Skeletal muscle tissue (tissue), 4 donors: Measurements from ENCODE around the gene CTF1. TPM values are rescaled to one million over a fixed set of nuclear protein-coding genes. Genes with fewer than 3 reads are reported as not detected.

ENCODE experiments used
- H3K27ac ChIP-seq: one replicate; pipeline ENCODE4 v1.7.0; 2013; ENCODE audit warnings: mild to moderate bottlenecking, low read depth, low read length, inconsistent platforms
- H3K27me3 ChIP-seq, 3 donors: one replicate each; pipeline ENCODE4 v1.7.0; 2013; ENCODE audit warnings: low read length in 3 of 3; ENCODE audit not compliant: control insufficient read depth in 3 of 3, insufficient read depth in 3 of 3
- H3K36me3 ChIP-seq, 3 donors: one replicate each; pipeline ENCODE4 v1.7.0; 2013; ENCODE audit warnings: low read length in 3 of 3; ENCODE audit not compliant: control insufficient read depth in 3 of 3, insufficient read depth in 3 of 3
- H3K4me1 ChIP-seq, 3 donors: one replicate each; pipeline ENCODE4 v1.7.0; 2013; ENCODE audit warnings: low read length in 3 of 3, mild to moderate bottlenecking in 3 of 3; ENCODE audit not compliant: control insufficient read depth in 3 of 3, insufficient read depth in 3 of 3
- H3K4me3 ChIP-seq, 3 donors: one replicate each; pipeline ENCODE4 v1.7.0; 2013; ENCODE audit warnings: low read length in 3 of 3
- H3K9ac ChIP-seq, 3 donors: one replicate each; pipeline ENCODE4 v1.7.0; 2013; ENCODE audit warnings: low read length in 3 of 3, mild to moderate bottlenecking in 3 of 3, moderate library complexity in 2 of 3, low read depth in 1 of 3
- H3K9me3 ChIP-seq, 3 donors: one replicate each; pipeline ENCODE4 v1.7.0; 2013; ENCODE audit warnings: low read length in 3 of 3; ENCODE audit not compliant: control insufficient read depth in 3 of 3
- total RNA-seq: library from RNA; depleted of rRNA; stranded (reverse); fragments of >200 nt; gene quantifications from one replicate; pipeline ENCODE4 v1.2.3, GENCODE V29; 2014
- donor health status: Osteomylitis.

The CTF1 gene
- total RNA-seq, 1 donor from 2014 or later: 0.52 TPM

GRCh38 chr16:30870904-30871303 is 25.5 kb upstream of the CTF1 start:
- Histone ChIP-seq H3K36me3 (no peaks in the 10 kb centered on the region), H3K9ac (no peak overlapping the region), H3K4me3 (no peak overlapping the region), H3K9me3 (no peaks in the 10 kb centered on the region), H3K27ac (no peak overlapping the region), H3K27me3 (no peaks in the 10 kb centered on the region), H3K4me1 (peaks cover 6 to 12% (median 10%) of the 10 kb centered on the region in 3 donors)

DNA sequence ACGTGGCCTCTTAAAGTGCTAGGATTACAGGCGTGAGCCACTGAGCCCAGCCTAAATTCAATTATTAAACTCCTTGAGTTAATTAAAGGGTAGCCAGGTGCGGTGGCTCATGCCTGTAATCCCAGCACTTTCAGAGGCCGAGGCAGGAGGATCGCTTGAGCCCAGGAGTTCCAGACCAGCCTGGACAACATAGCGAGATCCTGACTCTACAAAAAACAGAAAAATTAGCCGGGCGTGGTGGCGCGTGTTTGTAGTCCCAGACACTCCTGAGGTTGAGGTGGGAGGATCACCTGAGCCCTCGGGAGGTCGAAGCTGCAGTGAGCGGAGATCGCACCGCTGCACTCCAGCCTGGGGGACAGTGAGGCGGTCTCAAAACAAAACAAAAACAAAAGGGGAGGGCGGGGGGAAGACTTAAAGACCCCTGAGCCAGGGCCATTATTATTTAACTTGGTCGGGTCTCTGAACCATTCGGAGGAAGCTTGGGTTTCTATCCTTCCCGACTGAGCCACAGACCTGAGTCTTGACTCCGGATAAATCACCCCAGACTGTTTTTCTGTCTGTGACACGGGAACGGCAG is 22.1 kb upstream of the CTF1 start:
- peak overlapping the region; percentile 87 to 98 (median 98) for H3K4me3 ChIP-seq
- H3K27me3 ChIP-seq: no peaks in the 10 kb centered on the region
- H3K4me1 ChIP-seq: peaks cover 16 to 23% (median 19%) of the 10 kb centered on the region in 3 donors

DNA sequence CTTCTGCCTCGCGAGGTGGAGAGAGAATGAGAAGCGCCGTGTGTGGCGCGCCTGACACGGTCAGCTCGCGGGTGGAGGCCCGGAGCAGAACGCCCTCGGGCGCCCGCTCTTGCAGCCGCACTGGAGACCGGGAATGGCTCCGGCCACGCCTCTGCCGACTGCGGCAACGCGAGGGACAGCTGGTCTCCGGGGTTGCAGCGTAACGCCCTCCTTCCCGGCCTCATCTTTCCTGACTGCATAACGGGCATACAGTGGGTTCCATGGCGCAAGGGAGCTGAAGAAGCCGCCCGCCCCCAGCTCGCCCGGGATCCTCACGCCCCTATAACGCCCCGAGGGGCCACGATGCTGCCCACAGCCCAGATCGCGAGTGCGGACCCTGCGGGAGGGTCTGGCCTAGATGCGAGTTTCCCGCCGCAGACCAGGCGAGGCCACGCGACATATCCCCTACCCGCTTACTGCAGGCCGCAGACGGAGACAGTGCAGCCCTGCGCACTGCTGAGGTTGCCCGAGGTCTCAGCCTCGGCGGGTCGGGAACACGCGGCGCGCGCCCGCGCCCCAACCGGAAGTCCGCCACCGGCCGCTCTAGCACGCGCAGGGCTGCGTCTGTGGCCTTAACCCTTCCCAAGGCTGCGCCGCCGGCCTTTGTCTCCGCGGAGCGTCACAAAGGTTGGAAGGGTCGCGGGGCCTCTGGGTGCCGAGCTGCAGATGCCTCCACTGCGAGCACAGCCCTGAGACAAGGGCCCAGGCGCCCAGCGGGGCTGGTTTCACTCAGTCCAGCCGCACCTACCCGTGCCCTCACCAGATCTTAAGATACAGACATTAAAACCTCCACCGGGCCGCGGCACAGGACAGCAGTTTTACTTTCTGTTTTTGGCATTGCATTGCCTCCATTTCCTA is 21.3 kb upstream of the CTF1 start:
- Histone ChIP-seq H3K9me3 (no peaks in the 10 kb centered on the region), H3K27me3 (no peaks in the 10 kb centered on the region), H3K4me1 (peaks cover 16 to 23% (median 19%) of the 10 kb centered on the region in 3 donors), H3K4me3 (peak overlapping the region; percentile 87 to 98 (median 98)), H3K27ac (peak overlapping the region; percentile 89), H3K9ac (peak overlapping the region; percentile 92 to 98 (median 96)), H3K36me3 (peaks cover 2 to 5% (median 3%) of the 10 kb centered on the region in 3 donors)

More for the DNA sequence above, 22.1 kb upstream of the CTF1 start:
- H3K36me3 ChIP-seq: peaks cover 0 to 5% (median 3%) of the 10 kb centered on the region in 3 donors
- H3K9ac ChIP-seq: peak overlapping the region; percentile 92 to 98 (median 96)
- H3K27ac ChIP-seq: peak overlapping the region; percentile 89
- no peaks in the 10 kb centered on the region for H3K9me3 ChIP-seq

DNA sequence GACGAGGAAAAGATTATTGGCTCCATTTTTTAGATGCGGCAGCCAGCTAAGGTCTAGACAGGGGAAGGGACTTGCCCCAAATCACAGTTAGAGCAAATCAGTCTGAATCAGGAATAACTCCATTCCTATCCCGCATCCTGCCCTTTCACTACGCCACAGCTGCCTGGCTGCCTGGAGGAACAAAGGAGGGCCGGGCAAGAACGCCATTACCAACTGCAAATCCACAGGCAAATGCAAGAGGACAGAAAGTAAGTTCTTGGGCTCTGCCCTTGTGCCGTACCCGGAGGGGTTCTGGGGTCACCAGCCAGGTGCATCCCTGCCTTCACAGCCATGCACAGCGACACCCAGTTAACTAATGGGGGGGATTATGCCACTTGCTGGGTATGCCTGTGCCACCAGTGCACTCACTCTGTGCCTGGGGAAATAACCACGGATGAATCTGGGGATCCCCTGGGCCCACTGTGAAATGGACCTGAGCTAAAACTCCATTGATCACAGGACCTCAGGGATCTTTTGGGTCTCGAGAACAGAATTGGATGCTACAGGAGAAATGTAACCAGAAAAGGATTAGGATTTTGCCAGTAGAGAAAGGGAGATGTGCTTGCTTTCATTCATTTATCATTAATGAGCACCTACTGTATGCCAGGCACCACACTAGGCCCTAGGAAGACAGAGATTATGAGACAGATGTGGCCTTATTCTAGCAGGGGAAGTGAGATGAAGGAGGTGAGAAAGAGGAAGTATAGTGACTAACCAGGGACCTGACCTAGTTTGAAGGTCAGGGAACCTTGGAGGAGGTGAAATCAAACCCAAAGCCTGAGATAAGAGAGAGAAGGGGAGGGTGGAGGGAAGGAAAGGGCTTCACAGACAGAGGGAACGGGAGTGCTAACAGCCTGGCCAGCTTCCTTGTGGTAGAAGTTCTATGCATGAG is 20.3 kb upstream of the CTF1 start:
- Histone ChIP-seq H3K4me1 (peaks cover 16 to 23% (median 19%) of the 10 kb centered on the region in 3 donors), H3K27ac (peak overlapping the region; percentile 89), H3K4me3 (peak overlapping the region; percentile 87 to 98 (median 98)), H3K9ac (peak overlapping the region; percentile 92 to 98 (median 96)), H3K27me3 (no peaks in the 10 kb centered on the region), H3K36me3 (peaks cover 2 to 5% (median 3%) of the 10 kb centered on the region in 3 donors), H3K9me3 (no peaks in the 10 kb centered on the region)

GRCh38 chr16:30876867-30877266 is 19.5 kb upstream of the CTF1 start:
- peak overlapping the region in 1 of 3 donors; percentile 98 for H3K9ac ChIP-seq
- H3K27ac ChIP-seq: no peak overlapping the region
- peaks cover 16 to 23% (median 19%) of the 10 kb centered on the region in 3 donors for H3K4me1 ChIP-seq
- H3K4me3 ChIP-seq: peak overlapping the region; percentile 87 to 98 (median 98)
- H3K9me3 ChIP-seq: no peaks in the 10 kb centered on the region
- H3K27me3 ChIP-seq: no peaks in the 10 kb centered on the region
- peaks cover 2 to 5% (median 3%) of the 10 kb centered on the region in 3 donors for H3K36me3 ChIP-seq

- Histone ChIP-seq H3K4me1 (no peaks in the 10 kb centered on the region), H3K27ac (no peak overlapping the region), H3K27me3 (no peaks in the 10 kb centered on the region), H3K4me3 (no peak overlapping the region), H3K9me3 (no peaks in the 10 kb centered on the region), H3K9ac (no peak overlapping the region), H3K36me3 (peaks cover 10 to 28% (median 14%) of the 10 kb centered on the region in 3 donors)
These were observed 13.7 kb upstream of the CTF1 start for GRCh38 chr16:30882429-30883310.

GRCh38 chr16:30884760-30885159 is 11.7 kb upstream of the CTF1 start:
- Histone ChIP-seq H3K9ac (no peak overlapping the region), H3K27ac (no peak overlapping the region), H3K4me3 (no peak overlapping the region), H3K27me3 (no peaks in the 10 kb centered on the region), H3K9me3 (no peaks in the 10 kb centered on the region), H3K36me3 (peaks cover 18 to 38% (median 20%) of the 10 kb centered on the region in 3 donors), H3K4me1 (no peaks in the 10 kb centered on the region)

- H3K36me3 ChIP-seq: peaks cover 18 to 39% (median 20%) of the 10 kb centered on the region in 3 donors
- no peak overlapping the region for H3K9ac ChIP-seq
These were observed 11.2 kb upstream of the CTF1 start for GRCh38 chr16:30885196-30885595.

DNA sequence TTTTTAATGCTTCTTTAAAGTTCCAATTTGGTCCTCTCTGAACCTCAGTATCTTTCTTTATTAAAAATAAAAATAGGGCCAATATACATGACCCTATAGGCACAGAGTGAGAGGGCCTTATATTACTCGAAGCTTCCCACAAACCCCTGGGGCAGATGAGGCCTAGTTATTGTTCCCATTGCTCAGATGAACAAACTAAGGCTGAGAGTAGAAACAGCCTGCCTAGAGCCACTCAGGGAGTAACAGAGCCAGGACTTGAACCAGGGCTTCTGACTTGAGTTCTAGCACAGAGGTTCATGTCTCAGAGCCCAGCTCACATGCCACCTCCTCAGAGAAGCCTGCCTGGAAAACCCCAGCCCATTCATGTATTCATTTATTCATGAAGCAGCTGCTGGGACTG is 10.3 kb upstream of the CTF1 start:
- Histone ChIP-seq H3K4me1 (no peaks in the 10 kb centered on the region), H3K4me3 (no peak overlapping the region), H3K9ac (no peak overlapping the region), H3K36me3 (peaks cover 18 to 40% (median 20%) of the 10 kb centered on the region in 3 donors), H3K9me3 (no peaks in the 10 kb centered on the region), H3K27ac (no peak overlapping the region), H3K27me3 (no peaks in the 10 kb centered on the region)

More at GRCh38 chr16:30885196-30885595, 11.2 kb upstream of the CTF1 start:
- no peak overlapping the region for H3K4me3 ChIP-seq
- H3K27me3 ChIP-seq: no peaks in the 10 kb centered on the region
- no peak overlapping the region for H3K27ac ChIP-seq
- H3K9me3 ChIP-seq: no peaks in the 10 kb centered on the region
- H3K4me1 ChIP-seq: no peaks in the 10 kb centered on the region
